ENCODE measurements around the gene ZNF157. TPM values are rescaled to one million over a fixed set of nuclear protein-coding genes. Genes with fewer than 3 reads are reported as not detected.

Gene ZNF157
- total RNA-seq, 2 donors from 2014 or later, result 0.97 to 1.3 TPM

DNA sequence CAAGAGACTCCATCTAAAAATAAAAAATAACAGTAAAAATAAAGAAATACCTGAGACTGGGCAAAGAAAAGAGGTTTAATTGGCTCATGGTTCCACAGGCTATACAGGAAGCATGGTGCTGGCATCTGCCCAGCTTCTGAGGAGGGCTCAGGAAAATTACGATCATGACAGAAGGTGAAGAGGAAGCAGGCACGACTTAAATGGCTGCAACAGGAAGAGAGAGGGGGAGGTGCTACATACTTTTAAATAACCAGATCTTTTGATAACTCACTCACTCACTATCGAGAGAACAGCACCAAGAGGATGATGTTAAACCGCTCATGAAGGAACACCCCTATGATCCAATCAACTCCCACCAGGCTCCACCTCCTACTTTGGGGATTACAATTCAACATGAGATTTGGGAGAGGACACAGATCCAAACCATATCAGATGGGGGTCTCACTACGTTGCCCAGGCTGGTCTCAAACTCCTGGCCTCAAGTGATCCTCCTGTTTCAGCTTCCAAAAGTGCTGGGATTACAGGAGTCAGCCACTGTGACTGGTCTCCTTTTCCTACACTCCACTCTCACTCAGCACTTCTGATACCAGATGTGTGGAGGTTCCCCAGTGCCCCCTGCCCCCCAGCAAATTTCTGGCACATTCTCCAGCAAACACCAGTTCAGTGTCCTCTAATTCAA, 11.9 kb upstream of the ZNF157 start:
- no peak overlapping the region for H3K27ac ChIP-seq (ENCODE audit: low read depth, low read length)
- Mint-ChIP-seq H3K9me3 (peaks cover 56% of the 10 kb centered on the region), H3K27ac (no peak overlapping the region), H3K36me3 (ENCODE audit: low read depth) (no peaks in the 10 kb centered on the region), H3K4me3 (no peak overlapping the region), H3K27me3 (ENCODE audit: insufficient read depth) (no peaks in the 10 kb centered on the region), H3K4me1 (peaks cover 8% of the 10 kb centered on the region)
- H3K4me3 ChIP-seq (ENCODE audit: low read length), result no peak overlapping the region
- no peaks in the 10 kb centered on the region for H3K27me3 ChIP-seq (ENCODE audit: control insufficient read depth, insufficient read depth, low read length, poor library complexity, severe bottlenecking)
- H3K9me3 ChIP-seq (ENCODE audit: control insufficient read depth, low read length), result no peaks in the 10 kb centered on the region
- no peak overlapping the region for H3K9ac ChIP-seq (ENCODE audit: extremely low read depth, low read length, poor library complexity, severe bottlenecking)
- TF ChIP-seq, protein P1, sequence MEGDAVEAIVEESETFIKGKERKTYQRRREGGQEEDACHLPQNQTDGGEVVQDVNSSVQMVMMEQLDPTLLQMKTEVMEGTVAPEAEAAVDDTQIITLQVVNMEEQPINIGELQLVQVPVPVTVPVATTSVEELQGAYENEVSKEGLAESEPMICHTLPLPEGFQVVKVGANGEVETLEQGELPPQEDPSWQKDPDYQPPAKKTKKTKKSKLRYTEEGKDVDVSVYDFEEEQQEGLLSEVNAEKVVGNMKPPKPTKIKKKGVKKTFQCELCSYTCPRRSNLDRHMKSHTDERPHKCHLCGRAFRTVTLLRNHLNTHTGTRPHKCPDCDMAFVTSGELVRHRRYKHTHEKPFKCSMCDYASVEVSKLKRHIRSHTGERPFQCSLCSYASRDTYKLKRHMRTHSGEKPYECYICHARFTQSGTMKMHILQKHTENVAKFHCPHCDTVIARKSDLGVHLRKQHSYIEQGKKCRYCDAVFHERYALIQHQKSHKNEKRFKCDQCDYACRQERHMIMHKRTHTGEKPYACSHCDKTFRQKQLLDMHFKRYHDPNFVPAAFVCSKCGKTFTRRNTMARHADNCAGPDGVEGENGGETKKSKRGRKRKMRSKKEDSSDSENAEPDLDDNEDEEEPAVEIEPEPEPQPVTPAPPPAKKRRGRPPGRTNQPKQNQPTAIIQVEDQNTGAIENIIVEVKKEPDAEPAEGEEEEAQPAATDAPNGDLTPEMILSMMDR (conservative IDR thresholded peaks at IDR 0.05), result no peak
- WGBS, 2 experiments (ENCODE audit: insufficient coverage in 1 of 2, insufficient read length in 1 of 2), result 71% methylated on average over 4 of the region's 5 CpGs; no CpG with 5 or more reads in 1 of the 2 experiments
- no peaks in the 10 kb centered on the region for H3K36me3 ChIP-seq (ENCODE audit: control insufficient read depth, insufficient read depth, low read length)
- no peaks in the 10 kb centered on the region for H3K4me1 ChIP-seq (ENCODE audit: control insufficient read depth, insufficient read depth, low read length)
- DNase-seq, result no peak

DNA sequence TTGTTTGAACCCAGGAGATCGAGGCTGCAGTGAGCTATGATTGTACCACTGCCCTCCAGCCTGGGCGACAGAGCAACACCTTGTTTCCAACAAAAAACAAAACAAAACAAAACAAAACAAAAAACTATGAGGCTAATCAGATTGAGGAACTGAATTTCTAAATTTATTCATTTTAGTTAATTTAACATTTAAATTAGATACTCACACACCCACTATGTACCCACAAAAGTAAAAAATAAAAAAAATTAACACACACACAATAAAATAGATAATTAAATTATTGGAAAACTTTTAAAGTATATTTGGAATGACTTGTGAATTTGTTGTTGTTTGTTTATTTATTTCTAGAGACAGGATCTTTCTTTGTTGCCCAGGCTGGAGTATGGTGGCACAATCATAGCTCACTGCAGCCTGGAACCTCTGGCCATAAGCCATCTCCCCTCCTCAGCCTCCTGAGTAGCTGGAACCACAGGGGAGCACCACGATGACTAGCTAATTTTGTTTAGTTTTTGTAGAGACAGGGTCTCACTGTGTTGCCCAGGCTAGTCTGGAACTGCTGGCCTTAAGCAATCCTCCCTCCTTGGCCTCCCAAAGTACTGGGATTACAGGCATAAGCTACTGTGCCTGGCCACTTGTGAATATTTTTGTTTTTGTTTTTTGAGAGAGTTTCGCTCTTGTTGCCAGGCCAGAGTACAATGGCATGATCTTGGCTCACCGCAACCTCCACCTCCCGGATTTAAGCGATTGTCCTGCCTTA, 9.8 kb upstream of the ZNF157 start:
- H3K27ac ChIP-seq (ENCODE audit: low read depth, low read length), result no peak overlapping the region
- H3K27me3 ChIP-seq (ENCODE audit: control insufficient read depth, insufficient read depth, low read length, poor library complexity, severe bottlenecking), result no peaks in the 10 kb centered on the region
- H3K36me3 ChIP-seq (ENCODE audit: control insufficient read depth, insufficient read depth, low read length), result no peaks in the 10 kb centered on the region
- Mint-ChIP-seq H3K27ac (no peak overlapping the region), H3K4me1 (peaks cover 8% of the 10 kb centered on the region), H3K9me3 (peaks cover 61% of the 10 kb centered on the region), H3K36me3 (ENCODE audit: low read depth) (no peaks in the 10 kb centered on the region), H3K27me3 (ENCODE audit: insufficient read depth) (no peaks in the 10 kb centered on the region), H3K4me3 (no peak overlapping the region)
- no peak overlapping the region for H3K4me3 ChIP-seq (ENCODE audit: low read length)
- no peaks in the 10 kb centered on the region for H3K9me3 ChIP-seq (ENCODE audit: control insufficient read depth, low read length)
- H3K4me1 ChIP-seq (ENCODE audit: control insufficient read depth, insufficient read depth, low read length), result no peaks in the 10 kb centered on the region
- 87 to 97% methylated on average over 3 to 6 of the region's 7 CpGs for WGBS, 2 experiments (ENCODE audit: insufficient coverage in 1 of 2, insufficient read length in 1 of 2)
- no peak for DNase-seq
- H3K9ac ChIP-seq (ENCODE audit: extremely low read depth, low read length, poor library complexity, severe bottlenecking), result no peak overlapping the region
- TF ChIP-seq, protein P1 (conservative IDR thresholded peaks at IDR 0.05), result no peak

DNA sequence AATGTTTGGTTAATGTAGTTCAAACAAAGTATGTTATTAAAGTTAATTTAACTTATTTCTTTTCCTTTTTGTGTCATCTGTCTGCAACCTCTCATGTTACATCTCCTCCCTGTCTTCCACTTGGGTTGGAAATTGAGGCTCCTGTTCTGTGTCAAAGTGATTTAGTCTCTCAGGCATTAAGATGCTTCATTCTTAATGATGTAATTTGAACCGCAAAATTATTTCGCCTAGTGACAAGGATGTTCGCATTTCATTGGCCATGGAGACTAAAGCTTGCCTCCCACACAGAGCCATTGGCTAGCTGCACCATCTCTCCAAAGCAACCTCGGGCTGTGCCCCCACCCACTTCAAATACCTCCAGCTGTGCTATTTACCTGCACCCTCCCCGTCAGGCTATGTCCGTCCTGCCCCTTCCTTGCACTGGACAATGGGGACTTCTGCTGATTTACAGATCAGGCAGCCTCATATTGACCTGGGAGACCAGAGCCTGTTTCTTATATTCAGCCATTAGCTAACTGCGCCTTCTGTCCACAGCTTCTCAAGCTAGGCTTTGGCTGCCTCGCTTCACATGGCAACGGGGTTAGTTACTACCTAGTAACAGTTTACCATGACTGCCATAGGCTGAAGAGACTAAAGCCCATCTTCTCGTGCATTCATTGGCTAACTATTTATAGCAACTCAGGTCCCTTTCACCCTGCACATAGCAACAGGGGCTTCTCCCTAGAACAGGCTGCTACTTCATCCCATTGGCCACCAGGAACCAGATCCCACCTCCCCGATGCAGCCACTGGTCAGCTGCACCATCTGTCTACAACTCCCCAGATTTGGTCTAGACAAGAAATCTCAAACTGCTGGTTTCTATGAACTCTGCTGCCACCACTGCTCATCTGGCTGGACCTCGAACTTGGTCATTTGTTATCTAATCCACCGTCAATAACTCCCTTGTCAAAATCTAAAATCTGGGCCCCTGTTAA, 8.6 kb upstream of the ZNF157 start:
- Mint-ChIP-seq H3K27me3 (ENCODE audit: insufficient read depth) (no peaks in the 10 kb centered on the region), H3K4me3 (peak overlapping the region; percentile 62), H3K36me3 (ENCODE audit: low read depth) (no peaks in the 10 kb centered on the region), H3K27ac (peak overlapping the region; percentile 98), H3K9me3 (peaks cover 62% of the 10 kb centered on the region), H3K4me1 (peaks cover 8% of the 10 kb centered on the region)
- peak; percentile 93 for DNase-seq
- Histone ChIP-seq H3K4me3 (ENCODE audit: low read length) (peak overlapping the region; percentile 80), H3K4me1 (ENCODE audit: control insufficient read depth, insufficient read depth, low read length) (no peaks in the 10 kb centered on the region), H3K9me3 (ENCODE audit: control insufficient read depth, low read length) (no peaks in the 10 kb centered on the region), H3K36me3 (ENCODE audit: control insufficient read depth, insufficient read depth, low read length) (no peaks in the 10 kb centered on the region), H3K27ac (ENCODE audit: low read depth, low read length) (peak overlapping the region; percentile 95), H3K9ac (ENCODE audit: extremely low read depth, low read length, poor library complexity, severe bottlenecking) (peak overlapping the region; percentile 69), H3K27me3 (ENCODE audit: control insufficient read depth, insufficient read depth, low read length, poor library complexity, severe bottlenecking) (no peaks in the 10 kb centered on the region)
- 5 to 9% methylated on average over 7 to 13 of the region's 13 CpGs for WGBS, 2 experiments (ENCODE audit: insufficient coverage in 1 of 2, insufficient read length in 1 of 2)
- TF ChIP-seq, protein P1 (conservative IDR thresholded peaks at IDR 0.05), result no peak
